B cell (primary cell): ENCODE data around the gene MYL12A.

Experiments used
- EZH2 ChIP-seq: IDR thresholded peaks from 2 replicates; pipeline ENCODE4 v1.6.1; 2012; ENCODE audit warnings: borderline replicate concordance, low read depth, mild to moderate bottlenecking, moderate library complexity, low read length; ENCODE audit not compliant: insufficient read depth, poor library complexity, severe bottlenecking
- TF ChIP-seq, protein P1 (sequence below): fragments of 200-600 bp; IDR thresholded peaks from one replicate; pipeline ENCODE4 v1.8.0; 2022; ENCODE audit warnings: antibody characterized with exemption, mild to moderate bottlenecking

DNA sequence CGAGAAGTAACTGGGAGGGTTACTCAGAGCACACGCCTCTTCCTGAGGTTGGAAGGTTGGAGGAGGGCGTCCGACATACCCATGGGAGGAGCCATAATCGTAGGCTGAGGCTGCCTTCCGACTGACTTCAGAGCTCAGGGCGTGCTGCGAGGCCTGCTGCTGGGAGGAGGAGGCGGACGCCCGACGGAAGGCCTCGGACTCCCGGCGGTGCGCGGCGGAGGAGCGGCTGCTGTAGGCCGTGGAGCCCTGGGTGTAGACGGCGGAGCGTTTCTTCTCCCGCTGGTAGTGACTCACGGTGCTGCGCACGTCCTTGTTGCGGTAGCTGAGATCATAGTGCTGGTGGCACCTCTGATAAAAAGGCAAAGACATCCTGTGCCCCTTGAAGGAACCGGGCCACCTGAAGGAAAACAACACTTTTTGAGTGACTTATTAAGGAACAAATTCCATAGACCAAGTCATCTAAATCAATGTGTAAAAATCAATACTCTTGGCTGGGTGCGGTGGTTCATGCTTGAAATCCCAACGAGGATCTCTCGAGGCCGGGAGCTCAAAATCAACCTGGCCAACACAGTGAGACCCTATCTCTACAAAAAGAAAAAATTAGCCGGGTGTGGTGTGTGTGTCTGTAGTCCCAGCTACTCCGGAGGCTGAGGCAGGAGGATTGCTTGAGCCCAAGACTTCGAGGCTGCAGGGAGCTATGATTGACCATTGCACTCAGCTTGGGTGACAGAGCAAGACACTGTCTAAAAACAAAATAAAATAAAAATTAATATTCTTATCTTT, 32.6 kb upstream of the MYL12A start:
- TF ChIP-seq, protein P1, sequence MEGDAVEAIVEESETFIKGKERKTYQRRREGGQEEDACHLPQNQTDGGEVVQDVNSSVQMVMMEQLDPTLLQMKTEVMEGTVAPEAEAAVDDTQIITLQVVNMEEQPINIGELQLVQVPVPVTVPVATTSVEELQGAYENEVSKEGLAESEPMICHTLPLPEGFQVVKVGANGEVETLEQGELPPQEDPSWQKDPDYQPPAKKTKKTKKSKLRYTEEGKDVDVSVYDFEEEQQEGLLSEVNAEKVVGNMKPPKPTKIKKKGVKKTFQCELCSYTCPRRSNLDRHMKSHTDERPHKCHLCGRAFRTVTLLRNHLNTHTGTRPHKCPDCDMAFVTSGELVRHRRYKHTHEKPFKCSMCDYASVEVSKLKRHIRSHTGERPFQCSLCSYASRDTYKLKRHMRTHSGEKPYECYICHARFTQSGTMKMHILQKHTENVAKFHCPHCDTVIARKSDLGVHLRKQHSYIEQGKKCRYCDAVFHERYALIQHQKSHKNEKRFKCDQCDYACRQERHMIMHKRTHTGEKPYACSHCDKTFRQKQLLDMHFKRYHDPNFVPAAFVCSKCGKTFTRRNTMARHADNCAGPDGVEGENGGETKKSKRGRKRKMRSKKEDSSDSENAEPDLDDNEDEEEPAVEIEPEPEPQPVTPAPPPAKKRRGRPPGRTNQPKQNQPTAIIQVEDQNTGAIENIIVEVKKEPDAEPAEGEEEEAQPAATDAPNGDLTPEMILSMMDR: no peak
- no peak for TF ChIP-seq EZH2
